ENCODE measurements around the gene PARS2.
A peak's percentile ranks its signal among the peaks of the same experiment; 100 is the strongest.
"Not testable (repeated sequence)": the region's sequence is repeated elsewhere in the genome, so short reads cannot be mapped to it uniquely, and the experiment has no call there.

PARS2 gene

GRCh38 chr1:54775828-54776721, 11.8 kb upstream of the PARS2 start:
- DNase-seq, result not testable (repeated sequence)

GRCh38 chr1:54774820-54775498, 10.6 kb upstream of the PARS2 start:
- no peak for DNase-seq

- DNase-seq, result no peak
Observed at GRCh38 chr1:54772951-54773350, 8.6 kb upstream of the PARS2 start.

- DNase-seq, result peak in 18 of 58 donors; percentile 1 to 40 (median 13)
Observed at GRCh38 chr1:54768093-54768492, 3.8 kb upstream of the PARS2 start.

DNA sequence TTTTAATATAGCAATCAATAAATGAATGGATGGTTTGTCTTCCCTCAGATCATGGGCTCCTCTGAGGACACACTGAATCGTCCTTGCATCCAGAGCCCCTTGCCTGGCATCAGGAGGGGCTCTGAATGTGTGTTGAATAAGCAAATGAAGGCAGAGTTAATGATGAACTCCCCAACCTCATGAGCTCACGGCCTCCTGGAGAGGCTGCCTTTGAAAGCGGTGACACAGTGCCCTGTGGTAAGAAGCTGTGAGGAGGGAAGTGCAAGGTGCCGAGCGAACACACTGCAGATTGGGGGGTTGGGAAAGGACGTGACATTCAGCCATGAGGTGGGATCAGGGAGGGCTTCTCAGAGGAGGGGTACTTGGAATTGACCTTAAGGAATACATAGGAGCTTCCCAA, 3.2 kb upstream of the PARS2 start:
- no peak for DNase-seq

DNA sequence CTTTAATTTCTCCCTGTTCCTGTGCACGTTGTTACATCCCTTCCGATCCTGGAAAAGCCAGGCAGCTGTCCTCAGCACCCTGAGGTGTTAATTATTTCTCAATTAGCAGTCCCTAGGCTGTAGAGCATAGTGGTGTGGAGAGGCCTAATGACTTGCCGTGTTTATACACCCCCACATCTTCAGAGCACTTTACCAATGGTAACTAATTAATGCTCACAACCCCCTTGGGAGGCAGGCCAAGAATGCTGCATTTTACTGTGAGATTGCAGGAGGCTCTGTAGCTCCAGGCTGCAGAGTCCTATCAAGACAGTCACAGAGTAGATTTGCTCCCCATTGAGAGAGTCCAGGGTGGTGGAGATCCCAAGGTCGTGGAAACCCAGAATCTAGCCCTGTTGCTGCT, 2.4 kb upstream of the PARS2 start:
- no peak for DNase-seq

DNA sequence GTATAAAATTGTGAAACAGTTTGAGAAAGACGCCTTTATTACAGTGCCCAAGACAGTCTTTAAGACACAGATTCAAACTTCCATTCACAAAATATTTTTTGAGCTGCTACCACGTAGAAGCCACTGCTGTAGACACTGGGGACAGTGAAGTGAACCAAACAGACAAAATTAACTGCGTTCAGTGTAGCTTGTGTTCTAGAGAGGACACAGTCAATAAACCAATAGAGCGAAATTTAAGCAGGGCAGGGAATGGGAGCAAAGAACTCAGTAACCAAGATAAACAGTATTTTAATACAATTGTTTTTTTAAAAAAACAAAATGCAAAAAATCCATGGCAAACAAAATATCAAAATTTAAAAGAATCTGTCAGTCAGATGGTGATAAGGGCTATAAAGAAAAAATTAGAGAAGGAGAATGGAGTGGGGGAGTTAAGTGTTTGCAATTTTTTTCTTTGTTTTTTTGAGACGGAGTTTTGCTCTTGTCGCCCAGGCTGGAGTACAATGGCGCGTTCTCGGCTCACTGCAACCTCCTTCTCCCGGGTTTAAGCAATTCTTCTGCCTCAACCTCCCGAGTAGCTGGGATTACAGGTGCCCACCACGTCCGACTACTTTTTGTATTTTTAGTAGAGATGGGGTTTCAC, 719 bp upstream of the PARS2 start:
- no peak for DNase-seq

DNA sequence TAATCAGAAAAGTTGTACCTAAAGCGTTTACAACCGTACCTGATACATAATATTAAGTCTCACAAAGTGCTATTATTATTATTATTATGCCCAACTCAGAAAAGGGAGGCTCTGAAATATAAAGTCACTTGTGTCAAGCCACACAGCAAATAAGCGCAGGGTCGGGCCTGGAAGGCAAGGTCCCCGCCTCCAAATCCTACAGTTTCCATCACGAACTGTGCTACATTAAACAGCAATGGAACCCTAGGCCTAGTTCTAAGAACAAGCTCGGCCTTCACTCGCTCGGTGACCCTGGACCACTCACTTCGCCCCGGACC, 549 bp downstream of the PARS2 start:
- DNase-seq, result no peak

GRCh38 chr1:54758678-54759348, 5.5 kb downstream of the PARS2 start:
- no peak for DNase-seq

- no peak for DNase-seq
Observed at GRCh38 chr1:54757833-54758232, 6.5 kb downstream of the PARS2 start.

DNA sequence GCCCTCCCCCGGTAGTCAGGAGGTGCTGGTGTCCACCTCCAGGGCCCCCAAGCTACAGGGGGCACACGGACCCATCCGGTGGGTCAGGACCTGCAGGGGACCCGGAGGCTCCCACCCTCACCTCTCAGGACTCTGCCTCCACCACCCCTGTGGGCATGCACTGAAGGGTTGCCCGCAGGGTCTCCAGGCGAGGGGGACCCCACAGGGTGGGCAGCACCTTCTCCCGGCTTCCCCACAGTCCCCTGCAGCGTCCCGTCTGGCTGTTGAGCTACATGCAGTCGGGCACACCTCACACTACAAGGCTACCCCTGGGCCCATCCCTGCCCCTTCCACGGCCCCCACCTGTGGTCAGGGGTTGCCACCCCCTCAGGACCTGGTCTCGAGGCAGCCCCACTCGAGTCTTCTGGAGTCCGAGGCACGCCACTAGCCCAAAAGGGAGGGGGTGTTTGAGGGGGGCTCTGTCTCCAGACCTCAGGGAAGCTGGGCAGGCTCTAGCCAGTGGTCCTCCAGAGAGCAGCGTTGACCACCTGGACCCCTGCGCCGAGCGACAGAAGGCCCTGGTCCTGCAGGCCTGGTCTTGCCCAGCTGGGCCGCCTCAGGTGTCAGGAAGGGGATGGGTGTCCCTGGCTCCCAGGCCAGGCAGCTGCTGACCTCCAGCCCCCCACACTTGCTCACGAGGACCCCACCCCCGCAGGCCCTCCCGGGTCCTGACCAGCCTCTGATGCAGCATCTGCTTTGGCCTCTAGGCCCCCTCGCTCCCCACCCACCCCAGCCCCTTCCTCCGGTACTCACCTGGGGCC, 9.6 kb downstream of the PARS2 start:
- no peak for DNase-seq

GRCh38 chr1:54754045-54754444, 10.3 kb downstream of the PARS2 start:
- DNase-seq, result no peak

- DNase-seq, result no peak
Observed at GRCh38 chr1:54751426-54751825, 12.9 kb downstream of the PARS2 start.

- no peak for DNase-seq
Observed at GRCh38 chr1:54750596-54750995, 13.7 kb downstream of the PARS2 start.

GRCh38 chr1:54748094-54748835, 16.1 kb downstream of the PARS2 start:
- DNase-seq, result no peak

GRCh38 chr1:54745864-54746263, 18.5 kb downstream of the PARS2 start:
- DNase-seq, result no peak

GRCh38 chr1:54745274-54745673, 19.0 kb downstream of the PARS2 start:
- DNase-seq, result no peak

DNA sequence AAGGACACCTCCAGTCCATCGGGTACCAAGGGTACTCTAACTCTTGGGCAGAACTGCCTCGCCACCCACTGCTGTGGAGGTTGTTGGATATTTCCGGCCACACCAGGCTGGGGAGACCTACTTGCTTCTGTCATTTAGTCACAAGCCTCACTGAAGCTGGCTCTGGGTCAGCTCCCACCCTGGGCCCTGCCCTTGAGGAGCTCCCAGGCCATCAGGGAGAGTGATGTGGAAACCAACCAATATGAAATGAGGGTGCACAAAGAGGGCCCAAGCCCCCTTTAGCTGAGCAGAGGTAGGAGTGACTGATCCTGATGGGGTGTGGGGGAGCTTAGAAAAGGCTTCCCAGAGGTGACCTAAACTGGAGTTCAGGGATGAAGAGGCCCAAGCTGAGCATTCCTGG, 19.6 kb downstream of the PARS2 start:
- DNase-seq, result no peak

GRCh38 chr1:54743416-54744226, 20.7 kb downstream of the PARS2 start:
- no peak for DNase-seq
